Psoas muscle (tissue), 8 donors: ENCODE measurements around the gene MTFR1L. TPM values are rescaled to one million over a fixed set of nuclear protein-coding genes. Genes with fewer than 3 reads are reported as not detected.

Experiments used
- ATAC-seq, 4 donors: fragments of 200-7000 bp; cut with Tn5 transposase; one replicate each; pipeline ENCODE4 v1.9.1; 2020; ENCODE audit warnings: moderate library complexity in 3 of 4, mild to moderate bottlenecking in 2 of 4
- DNase-seq, 2 donors: peaks; one replicate each; pipeline ENCODE4 v3.0.0-alpha.2; 2020
- H3K27ac ChIP-seq: fragments of 200-600 bp; one replicate; pipeline ENCODE4 v1.8.0; 2022
- H3K27me3 ChIP-seq, 3 donors: fragments of 200-600 bp in 1 of 3; one replicate each; pipeline versions ENCODE4 v1.6.1 to v1.8.0; 2013 to 2022; ENCODE audit warnings: low read length in 2 of 3, mild to moderate bottlenecking in 2 of 3, moderate library complexity in 1 of 3; ENCODE audit not compliant: insufficient read depth in 3 of 3
- H3K36me3 ChIP-seq, 2 donors: fragments of 200-600 bp in 1 of 2; one replicate each; pipeline versions ENCODE4 v1.6.1 to v1.8.0; 2013 to 2022; ENCODE audit warnings: low read depth in 1 of 2, mild to moderate bottlenecking in 1 of 2, moderate library complexity in 1 of 2; ENCODE audit not compliant: insufficient read depth in 1 of 2
- H3K4me1 ChIP-seq: fragments of 200-600 bp; one replicate; pipeline ENCODE4 v1.8.0; 2022
- H3K4me3 ChIP-seq: fragments of 200-600 bp; one replicate; pipeline ENCODE4 v1.8.0; 2022; ENCODE audit warnings: mild to moderate bottlenecking
- H3K9me3 ChIP-seq: fragments of 200-600 bp; one replicate; pipeline ENCODE4 v1.8.0; 2022
- CTCF ChIP-seq: fragments of 200-600 bp; IDR thresholded peaks from one replicate; pipeline ENCODE4 v1.8.0; 2022; ENCODE audit warnings: antibody characterized with exemption
- WGBS, 3 donors: extraction: QIAGEN DNeasy Blood & Tissue Kit; methylation state at CpG; one replicate each; pipeline versions ENCODE4 v1.1.6 to v1.1.7; 2013; 5-methylcytosine and 5-hydroxymethylcytosine counted together
- intact Hi-C, 2 donors: fragments of 100-400 bp; cut with DNase I; formaldehyde crosslinking; loops; one replicate each; pipeline versions ENCODE4 v1.11.0 to v1.14.2; 2022
- polyA plus RNA-seq, 3 donors: library from polyadenylated mRNA; stranded (reverse); fragments of 200-250 nt; gene quantifications; one replicate each; pipeline ENCODE4 v1.2.3, GENCODE V29; 2013
- total RNA-seq, 4 donors: library from RNA; stranded (reverse); fragmentation: NEBNext Ultra II Directional in 2 of 4; extraction: Animal tissue kit (Norgen Biotek cat#: 25700) in 2 of 4; gene quantifications; one replicate each; pipeline versions ENCODE4 v1.2.1 to v1.2.4, GENCODE V29; 2021 to 2023
- donor health status: healthy with polysubstance abuse.
- donor health status: DM: no; HTN: no; CAD: no; lungs with moderate emphysema.
- donor health status: Bipolar disorder and iron deficiency.
- donor health status: healthy.
- donor health status: DM: yes; HTN: yes; CAD: no.
- donor health status: DM: no; HTN: no; CAD: no.
- donor health status: DM: no; HTN: no; CAD: no.
- donor health status: DM: yes; HTN: yes; CAD: no.

MTFR1L gene
- total and polyA plus RNA-seq, 7 donors = 85.2 to 135 (median 99.2) TPM

DNA sequence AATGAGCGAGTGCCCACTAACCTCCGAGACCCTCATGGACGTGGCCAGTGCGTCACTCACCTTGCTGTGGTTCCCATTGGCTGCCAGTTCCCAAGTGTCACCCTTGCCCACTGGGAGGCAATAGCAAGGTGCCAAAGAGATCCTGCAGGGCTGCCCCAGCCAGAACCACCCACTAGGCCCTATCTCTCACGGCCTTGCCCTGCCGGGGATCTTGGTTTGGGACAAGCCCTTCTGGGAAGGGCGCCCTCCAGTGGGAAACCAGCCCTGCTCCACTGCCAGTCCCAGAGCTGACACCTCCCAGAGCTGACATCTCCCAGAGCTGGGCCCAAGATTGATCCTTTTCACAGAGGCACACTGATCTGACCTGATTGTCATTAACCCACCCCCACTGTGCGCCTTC lies 21.8 kb upstream of the MTFR1L start:
- no peak overlapping the region for H3K4me3 ChIP-seq
- WGBS, 3 donors = 74 to 82% (median 77%) methylated on average over 8 of the region's 8 CpGs
- peak in 1 of 2 donors; percentile 75 for DNase-seq
- peak; percentile 23 for TF ChIP-seq CTCF
- H3K27ac ChIP-seq = peak overlapping the region; percentile 84
- intact Hi-C loops = loop anchor here (2.0 to 5.0 kb wide), 8 partner anchors 31 to 366 kb away; partner anchors contain the start of gene MACO1 (in 1 of the 2)
- H3K4me1 ChIP-seq = peaks cover 59% of the 10 kb centered on the region
- ATAC-seq = peak in 3 of 4 donors; percentile 25 to 37 (median 28)
- H3K9me3 ChIP-seq = no peaks in the 10 kb centered on the region
- peaks cover 0 to 9% of the 10 kb centered on the region in 2 donors for H3K36me3 ChIP-seq
- no peaks in the 10 kb centered on the region for H3K27me3 ChIP-seq

GRCh38 chr1:25798666-25799351 lies 20.9 kb upstream of the MTFR1L start:
- Histone ChIP-seq H3K27me3 (no peaks in the 10 kb centered on the region), H3K9me3 (no peaks in the 10 kb centered on the region), H3K4me1 (peaks cover 65% of the 10 kb centered on the region), H3K4me3 (no peak overlapping the region), H3K36me3 (peaks cover 0 to 9% of the 10 kb centered on the region in 2 donors), H3K27ac (peak overlapping the region; percentile 91)
- no peak for TF ChIP-seq CTCF
- DNase-seq (no peak), ATAC-seq (no peak)
- WGBS, 3 donors = 83 to 88% (median 85%) methylated on average over 8 of the region's 8 CpGs
- intact Hi-C loops = loop anchor here (2.0 to 5.0 kb wide), 7 partner anchors 57 to 367 kb away; partner anchors contain the start of gene MACO1 (in 1 of the 2)

GRCh38 chr1:25799352-25799934 lies 20.3 kb upstream of the MTFR1L start:
- TF ChIP-seq CTCF = no peak
- Histone ChIP-seq H3K27me3 (no peaks in the 10 kb centered on the region), H3K9me3 (no peaks in the 10 kb centered on the region), H3K36me3 (peaks cover 0 to 9% of the 10 kb centered on the region in 2 donors), H3K27ac (peak overlapping the region; percentile 91), H3K4me1 (peaks cover 65% of the 10 kb centered on the region), H3K4me3 (peak overlapping the region; percentile 69)
- ATAC-seq (no peak), DNase-seq (no peak)
- 24 to 25% (median 25%) methylated on average over 12 of the region's 12 CpGs for WGBS, 3 donors
- intact Hi-C loops = loop anchor here (2.0 to 5.0 kb wide), 7 partner anchors 57 to 367 kb away; partner anchors contain the start of gene MACO1 (in 1 of the 2)

GRCh38 chr1:25799935-25800702 lies 19.6 kb upstream of the MTFR1L start, which contains the start of gene SELENON:
Gene SELENON (plus strand): TSS chr1:25800193. CDS start chr1:25800231, 38 bp downstream.
- peaks cover 0 to 9% of the 10 kb centered on the region in 2 donors for H3K36me3 ChIP-seq
- no peaks in the 10 kb centered on the region for H3K27me3 ChIP-seq
- ATAC-seq (peak; percentile 20 to 33 (median 23)), DNase-seq (peak; percentile 74 to 84)
- 1% methylated on average over 42 to 73 of the region's 91 CpGs for WGBS, 3 donors
- peaks cover 65% of the 10 kb centered on the region for H3K4me1 ChIP-seq
- intact Hi-C loops = loop anchor here (2.0 to 10.0 kb wide), 9 partner anchors 58 to 555 kb away; partner anchors contain the start of genes MACO1 (in 1 of the 2), RHCE (in 1 of the 2) and RSRP1 (in 1 of the 2)
- no peaks in the 10 kb centered on the region for H3K9me3 ChIP-seq
- TF ChIP-seq CTCF = no peak
- peak within 1 kb of the TSS; percentile 69 for H3K4me3 ChIP-seq
- H3K27ac ChIP-seq = peak within 1 kb of the TSS; percentile 91
